ENCODE data around the gene IFI27.

IFI27 gene

DNA sequence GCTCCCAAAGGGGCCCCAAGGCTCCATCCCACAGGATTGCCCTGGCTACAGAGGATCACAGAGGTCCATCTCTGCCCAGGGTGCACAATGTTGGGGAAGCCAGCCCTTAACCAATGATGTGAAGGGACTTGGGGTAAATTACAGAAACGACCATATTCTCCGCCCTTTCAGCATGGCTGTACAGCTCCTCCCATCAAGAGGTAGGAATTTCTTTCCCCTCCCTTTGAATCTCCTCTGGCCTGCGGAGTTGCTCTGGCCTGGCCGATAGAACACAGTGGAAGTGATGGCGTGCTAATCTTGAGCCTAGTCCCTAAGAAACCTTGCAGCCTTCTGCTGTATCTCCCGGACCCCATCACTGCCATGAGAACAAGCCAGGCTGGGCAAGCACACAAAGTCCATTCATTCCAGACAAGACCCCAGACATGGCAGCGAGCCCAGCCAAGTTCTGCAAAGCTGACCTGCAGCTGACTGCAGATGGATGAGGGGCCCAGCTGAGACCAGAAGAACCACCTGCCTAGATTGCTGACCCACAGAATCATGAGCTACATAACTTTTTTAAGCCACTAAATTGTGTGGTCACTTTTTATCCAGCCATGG, 6.9 kb upstream of the IFI27 start:
- DNase-seq, result no peak

GRCh38 chr14:94104731-94105130, 5.8 kb upstream of the IFI27 start:
- DNase-seq, result no peak

- DNase-seq, result no peak
Measured at GRCh38 chr14:94109915-94110250, 653 bp upstream of the IFI27 start.

- DNase-seq, result no peak
Measured at GRCh38 chr14:94111276-94112095, 950 bp downstream of the IFI27 start.

DNA sequence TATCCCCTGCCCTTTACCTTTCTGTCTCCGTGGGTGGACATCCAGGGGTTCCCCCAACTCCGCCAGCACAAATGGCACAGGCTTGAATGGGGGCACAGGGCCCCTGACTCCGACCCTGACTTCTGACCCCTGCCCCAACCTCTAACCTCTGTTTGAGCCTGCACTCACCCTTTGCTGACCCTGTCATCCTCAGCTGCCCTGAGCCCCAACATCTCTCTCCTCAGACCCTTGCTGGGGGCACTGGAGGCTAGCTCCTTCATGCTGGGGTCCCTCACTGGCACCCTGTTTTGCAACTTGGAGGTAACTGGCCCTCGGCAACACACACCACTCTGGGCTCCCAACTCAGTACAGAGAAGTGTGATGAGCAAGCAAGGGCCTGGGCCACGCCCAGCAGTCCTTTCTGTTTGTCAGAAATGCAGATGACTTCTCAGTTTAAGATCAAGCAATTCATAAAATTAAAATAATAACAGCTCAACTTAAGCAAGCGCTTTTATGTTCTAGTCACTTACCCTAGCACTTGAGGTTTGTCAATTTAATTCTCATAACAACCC, 2.1 kb downstream of the IFI27 start:
- no peak for DNase-seq

GRCh38 chr14:94113073-94113472, 2.5 kb downstream of the IFI27 start:
- DNase-seq, result no peak

DNA sequence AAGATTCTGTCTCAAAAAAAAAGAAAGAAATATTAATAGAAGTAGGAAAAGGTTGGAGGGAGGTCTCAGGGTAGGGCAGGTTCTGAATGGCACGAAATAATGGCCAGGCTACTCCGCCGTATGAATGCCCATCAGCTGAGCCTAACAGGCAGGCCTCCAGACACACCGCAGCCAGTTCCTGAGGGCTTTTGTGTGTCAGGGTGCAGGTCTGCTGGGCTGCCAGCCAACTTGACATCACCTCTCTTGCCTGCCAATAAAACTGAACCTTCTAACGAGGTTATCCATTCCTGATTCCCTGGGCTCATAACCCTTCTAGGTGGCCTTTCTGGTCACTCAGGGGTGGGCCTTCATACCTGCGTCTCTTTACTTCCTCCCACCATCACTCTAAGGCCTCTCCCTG, 3.0 kb downstream of the IFI27 start:
- peak; percentile 33 for DNase-seq

GRCh38 chr14:94113908-94114588, 3.5 kb downstream of the IFI27 start:
- no peak for DNase-seq

DNA sequence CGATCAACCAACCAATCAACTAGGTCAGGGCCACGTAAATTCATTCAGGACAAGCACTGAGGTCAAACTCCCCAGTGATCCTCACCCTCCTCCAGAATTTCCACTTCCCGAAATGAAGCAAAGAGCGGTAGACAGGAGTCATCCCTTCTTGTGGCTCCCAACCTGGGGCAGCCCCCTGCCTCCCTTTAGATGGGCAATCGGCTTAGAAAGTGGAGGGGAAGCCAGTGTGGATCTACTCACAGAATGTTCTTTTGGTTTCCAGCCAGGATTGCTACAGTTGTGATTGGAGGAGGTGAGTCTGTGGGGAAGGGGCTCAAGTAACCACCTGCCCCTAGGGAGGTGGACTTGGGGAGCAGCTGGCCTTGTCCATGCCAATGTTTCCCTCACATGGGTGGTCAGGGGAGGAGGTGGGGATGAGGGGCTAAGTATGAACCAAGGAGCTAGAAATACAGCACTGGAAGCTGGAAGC, 4.1 kb downstream of the IFI27 start:
- no peak for DNase-seq

DNA sequence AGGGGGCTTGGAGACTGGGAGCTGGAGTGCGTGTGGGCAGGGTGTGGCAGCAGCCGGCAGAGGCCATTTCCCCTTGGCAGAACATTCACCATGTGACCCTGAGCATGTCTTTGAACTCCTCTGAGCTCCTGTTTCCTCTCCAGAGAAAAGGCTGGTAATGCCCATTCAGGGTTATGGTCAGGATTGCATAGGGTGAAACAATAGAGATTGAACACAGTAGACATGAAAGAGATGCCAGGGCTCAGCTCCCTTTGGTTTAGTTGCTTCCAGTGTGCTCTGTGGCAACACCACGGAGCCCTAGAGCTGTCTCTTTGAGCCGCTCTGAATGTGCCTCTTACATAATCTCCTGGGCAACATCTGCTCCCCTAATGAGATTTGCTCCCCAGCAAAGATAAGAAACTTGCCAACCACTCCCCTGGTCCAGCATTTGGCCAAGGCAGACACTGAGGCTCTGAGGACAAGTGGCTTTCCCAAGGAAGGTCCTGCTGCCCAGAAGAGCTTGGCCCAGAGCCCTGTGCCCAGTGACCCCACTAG, 4.6 kb downstream of the IFI27 start:
- DNase-seq, result peak; percentile 29

GRCh38 chr14:94115631-94116030, 5.1 kb downstream of the IFI27 start:
- DNase-seq, result no peak

- no peak for DNase-seq
Measured at GRCh38 chr14:94116701-94117100, 6.2 kb downstream of the IFI27 start.

DNA sequence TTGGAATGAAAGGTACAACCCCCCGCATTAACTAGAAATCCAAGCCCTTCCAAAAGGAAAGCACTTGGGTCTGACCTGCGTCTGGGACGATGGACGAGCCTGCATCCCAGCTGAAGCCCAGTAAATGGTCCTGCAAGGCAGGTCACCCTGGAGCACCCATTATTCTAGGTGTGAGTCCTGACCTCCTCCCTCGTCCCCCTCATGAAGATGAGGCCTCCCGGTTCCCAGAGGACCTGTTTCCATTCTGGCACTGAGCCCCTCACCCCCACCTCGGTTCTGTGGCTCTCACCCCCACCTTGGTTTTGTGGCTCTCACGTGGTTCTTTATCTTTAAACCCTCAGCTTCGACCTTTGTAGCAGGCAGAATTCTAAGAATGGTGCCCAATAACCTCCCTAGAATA, 7.3 kb downstream of the IFI27 start:
- DNase-seq, result no peak

- DNase-seq, result no peak
Measured at GRCh38 chr14:94119071-94119470, 8.5 kb downstream of the IFI27 start.

- DNase-seq, result no peak
Measured at GRCh38 chr14:94120667-94121340, 10.3 kb downstream of the IFI27 start.

- DNase-seq, result no peak
Measured at GRCh38 chr14:94121485-94121884, 10.9 kb downstream of the IFI27 start.

DNA sequence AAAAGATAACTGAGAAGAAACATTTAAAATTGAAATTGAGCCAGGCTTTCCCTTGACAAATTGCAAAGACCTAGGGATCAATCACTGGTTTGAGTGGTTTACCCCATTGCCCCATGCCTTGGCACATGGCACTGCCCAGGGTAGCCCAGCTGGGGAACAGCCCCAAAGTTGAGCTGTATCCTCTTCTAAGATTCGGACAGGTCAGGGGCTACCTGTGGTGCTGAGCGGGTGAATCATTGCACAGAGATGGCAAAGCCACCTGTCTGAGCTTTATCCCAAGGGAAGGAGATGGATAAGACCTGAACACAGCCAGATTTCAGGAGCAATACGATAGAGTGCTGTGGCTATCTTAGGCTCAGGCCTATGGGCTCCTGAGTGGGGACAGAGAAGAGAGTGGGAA, 11.9 kb downstream of the IFI27 start:
- DNase-seq, result no peak

DNA sequence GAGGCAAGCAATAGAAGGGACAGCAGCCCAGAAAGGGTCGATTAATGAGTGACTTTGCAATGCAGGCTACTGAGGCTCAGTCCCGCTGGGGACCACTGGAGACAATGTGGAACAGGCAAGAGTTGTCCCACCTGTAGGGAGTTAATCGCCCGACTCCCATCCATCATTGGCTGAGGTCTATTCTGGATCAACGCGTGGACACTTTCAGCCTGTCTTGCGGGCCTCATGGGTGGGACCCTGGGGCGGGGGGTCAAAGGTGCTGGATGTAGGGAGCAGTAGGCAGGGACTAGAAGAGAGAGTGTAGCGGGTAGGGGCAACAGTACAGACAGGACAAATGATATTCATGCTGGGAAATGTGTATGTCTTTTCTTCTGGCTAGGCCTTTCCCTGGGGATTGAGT, 12.8 kb downstream of the IFI27 start:
- no peak for DNase-seq

DNA sequence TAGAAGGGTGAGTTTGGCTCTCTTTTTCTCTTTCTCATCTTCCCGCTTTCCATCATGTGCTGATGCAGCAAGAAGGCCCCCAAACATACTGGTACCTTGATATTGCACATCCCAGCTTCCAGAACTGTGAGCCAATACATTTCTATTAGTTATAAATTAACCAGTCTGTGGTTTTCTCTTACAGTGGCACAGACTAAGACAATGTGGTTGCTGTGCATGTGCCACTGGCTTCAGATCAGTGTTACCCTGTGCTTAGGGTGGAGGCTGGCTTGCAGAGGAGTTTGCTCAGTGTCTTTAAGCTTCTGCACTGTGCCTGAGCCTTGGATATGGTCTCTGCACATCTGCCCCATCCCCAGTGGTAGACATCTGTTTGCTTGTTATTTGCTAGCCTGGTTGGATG, 13.3 kb downstream of the IFI27 start:
- DNase-seq, result no peak

DNA sequence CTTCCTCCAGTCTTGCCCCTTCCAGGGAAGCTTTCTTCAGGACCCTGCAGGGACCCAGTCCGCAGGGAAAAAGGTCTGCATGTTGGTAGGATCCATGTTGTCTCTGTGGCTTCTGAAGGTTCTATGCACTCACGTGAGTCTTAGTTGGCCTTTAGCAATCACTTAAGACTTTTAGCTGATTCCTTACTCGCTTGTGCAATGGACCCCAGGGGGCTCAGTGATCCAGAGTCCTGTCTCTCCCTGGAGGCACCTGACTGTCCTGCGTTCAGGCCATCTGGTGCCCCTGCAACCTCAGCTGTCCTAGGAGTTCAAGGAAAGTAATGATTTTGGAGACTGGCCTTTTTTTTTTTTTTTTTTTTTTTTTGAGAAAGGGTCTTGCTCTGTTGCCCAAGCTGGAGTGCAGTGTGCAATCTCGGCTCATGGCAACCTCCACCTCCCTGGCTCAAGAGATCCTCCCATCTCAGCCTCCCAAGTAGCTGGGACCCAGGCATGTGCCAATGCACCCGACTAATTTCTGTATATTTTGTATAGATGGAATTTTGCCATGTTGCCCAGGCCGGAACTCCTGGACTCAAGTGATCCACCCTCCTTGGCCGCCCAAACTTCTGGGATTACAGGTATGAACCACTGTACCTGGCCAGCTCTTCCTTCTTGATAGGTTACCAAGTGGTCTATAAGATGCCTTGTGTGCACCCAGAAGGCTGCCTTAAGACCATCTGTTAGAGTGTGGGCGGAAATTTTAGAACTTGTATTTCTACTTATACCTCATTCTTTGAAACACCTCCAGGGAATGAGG, 14.2 kb downstream of the IFI27 start:
- DNase-seq, result no peak

DNA sequence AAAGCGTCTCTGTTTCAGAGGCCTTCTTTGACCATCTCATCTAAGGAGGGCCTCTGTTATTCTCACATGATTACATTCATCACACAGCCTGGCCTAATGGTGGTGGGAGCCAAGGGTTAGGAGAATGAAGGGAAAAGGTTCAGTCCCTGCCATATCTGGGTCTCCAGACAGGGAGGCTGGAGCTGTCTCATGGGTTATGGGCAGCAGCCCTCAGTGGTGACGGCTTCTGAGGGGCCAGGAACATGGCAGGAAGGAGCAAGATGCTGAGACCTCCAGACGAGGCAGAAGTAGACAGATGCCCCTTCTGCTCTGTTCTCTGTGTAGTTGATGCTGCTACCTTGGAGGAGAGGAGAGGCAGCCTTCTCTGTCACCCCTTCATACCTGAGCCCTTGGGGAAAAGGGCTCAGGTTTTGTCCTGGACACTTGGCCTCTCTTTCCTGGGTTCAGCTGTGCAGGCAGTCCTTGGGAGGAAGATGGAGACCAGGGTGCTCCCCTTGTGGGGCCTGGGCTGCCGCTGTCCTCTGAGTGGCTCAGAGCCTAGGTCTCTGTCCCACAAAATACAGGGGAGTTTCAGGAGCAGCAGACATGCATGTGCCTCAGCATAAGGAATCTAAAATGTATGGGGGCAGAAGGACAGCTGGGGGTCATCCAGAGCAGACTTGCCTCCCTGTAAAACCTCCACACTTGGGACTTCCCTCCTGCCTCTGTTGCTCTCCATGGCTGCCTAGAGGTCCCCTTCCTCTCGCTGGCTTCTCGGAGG, 15.3 kb downstream of the IFI27 start:
- DNase-seq, result no peak

GRCh38 chr14:94126419-94126677, 15.8 kb downstream of the IFI27 start:
- DNase-seq, result no peak

All from DMS79 treated with DMSO at 0.1 percent for 48 hours (cell line).